Right ventricle myocardium inferior (tissue), 1 donor: ENCODE data around the gene CUL9. TPM values are rescaled to one million over a fixed set of nuclear protein-coding genes. Genes with fewer than 3 reads are reported as not detected.
A peak's percentile ranks its signal among the peaks of the same experiment; 100 is the strongest.

Source experiments
- ATAC-seq: fragments of 200-7000 bp; cut with Tn5 transposase; one replicate; pipeline ENCODE4 v1.9.1; 2020; ENCODE audit warnings: mild to moderate bottlenecking, moderate library complexity
- DNase-seq: peaks from one replicate; pipeline ENCODE4 v3.0.0; 2021; ENCODE audit errors: missing footprints
- intact Hi-C: fragments of 100-400 bp; cut with DNase I; formaldehyde crosslinking; loops from one replicate; pipeline ENCODE4 v1.11.0; 2022
- total RNA-seq: library from RNA; stranded (reverse); fragmentation: NEBNext Ultra II Directional; extraction: Animal tissue kit (Norgen Biotek cat#: 25700); gene quantifications from one replicate; pipeline ENCODE4 v1.2.1, GENCODE V29; 2021
- donor health status: DM: no; HTN: yes; CAD: no; lungs with severe emphysema.

The CUL9 gene
- total RNA-seq, 1 donor from 2014 or later, result 14.0 TPM

DNA sequence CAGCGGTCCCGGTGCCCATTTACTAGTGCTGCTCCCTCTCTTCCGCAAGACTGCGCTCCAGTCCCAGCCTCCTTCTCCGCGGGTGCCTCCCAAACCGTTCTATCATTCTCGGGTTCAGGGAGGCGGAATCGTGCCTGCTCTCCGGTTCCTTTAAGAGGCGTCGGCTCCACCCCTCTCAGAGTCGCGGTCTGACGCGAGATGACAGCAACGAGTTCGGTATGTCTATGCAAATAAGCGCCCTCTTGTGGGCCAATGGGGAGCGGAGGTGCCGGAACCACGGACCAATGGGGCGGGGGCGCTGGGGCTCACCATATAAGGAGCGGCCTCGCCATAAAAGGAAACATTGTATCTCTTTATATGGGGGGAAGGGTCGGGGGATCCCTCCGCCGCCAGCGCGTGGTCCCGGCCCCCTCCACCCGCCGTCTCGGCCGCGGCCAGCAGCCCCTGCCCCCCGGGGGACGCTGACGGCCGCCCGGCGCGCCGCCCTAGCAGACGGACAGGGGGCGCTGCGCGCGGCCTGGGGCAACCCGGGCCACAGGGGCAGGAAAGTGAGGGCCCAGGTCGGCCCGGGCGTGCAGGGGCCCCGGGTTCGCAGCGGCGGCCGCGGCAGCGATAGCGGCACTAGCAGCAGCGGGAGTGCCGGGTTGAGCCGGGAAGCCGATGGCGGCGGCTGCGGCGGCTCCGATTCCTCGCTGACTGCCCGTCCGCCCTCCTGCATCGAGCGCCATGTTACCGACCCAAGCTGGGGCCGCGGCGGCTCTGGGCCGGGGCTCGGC, 10.9 kb upstream of the CUL9 start, which contains the start of gene SRF:
Gene SRF, plus strand, starts transcription at position 339 of the 776 bp plus-strand sequence. Its CDS starts 388 bp downstream, at position 727.
- intact Hi-C loops, result loop anchor here (1.0 to 5.0 kb wide), 2 partner anchors 112 to 256 kb away; partner anchors contain the start of genes ABCC10, KLC4 and MRPL2
- DNase-seq (peak; percentile 100), ATAC-seq (peak; percentile 82)

DNA sequence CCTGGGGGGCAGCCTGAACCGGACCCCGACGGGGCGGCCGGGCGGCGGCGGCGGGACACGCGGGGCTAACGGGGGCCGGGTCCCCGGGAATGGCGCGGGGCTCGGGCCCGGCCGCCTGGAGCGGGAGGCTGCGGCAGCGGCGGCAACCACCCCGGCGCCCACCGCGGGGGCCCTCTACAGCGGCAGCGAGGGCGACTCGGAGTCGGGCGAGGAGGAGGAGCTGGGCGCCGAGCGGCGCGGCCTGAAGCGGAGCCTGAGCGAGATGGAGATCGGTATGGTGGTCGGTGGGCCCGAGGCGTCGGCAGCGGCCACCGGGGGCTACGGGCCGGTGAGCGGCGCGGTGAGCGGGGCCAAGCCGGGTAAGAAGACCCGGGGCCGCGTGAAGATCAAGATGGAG, 10.3 kb upstream of the CUL9 start:
- peak; percentile 74 for DNase-seq
- ATAC-seq, result no peak
- intact Hi-C loops, result loop anchor here (1.0 to 5.0 kb wide), 2 partner anchors 112 to 256 kb away; partner anchors contain the start of genes ABCC10, KLC4 and MRPL2

DNA sequence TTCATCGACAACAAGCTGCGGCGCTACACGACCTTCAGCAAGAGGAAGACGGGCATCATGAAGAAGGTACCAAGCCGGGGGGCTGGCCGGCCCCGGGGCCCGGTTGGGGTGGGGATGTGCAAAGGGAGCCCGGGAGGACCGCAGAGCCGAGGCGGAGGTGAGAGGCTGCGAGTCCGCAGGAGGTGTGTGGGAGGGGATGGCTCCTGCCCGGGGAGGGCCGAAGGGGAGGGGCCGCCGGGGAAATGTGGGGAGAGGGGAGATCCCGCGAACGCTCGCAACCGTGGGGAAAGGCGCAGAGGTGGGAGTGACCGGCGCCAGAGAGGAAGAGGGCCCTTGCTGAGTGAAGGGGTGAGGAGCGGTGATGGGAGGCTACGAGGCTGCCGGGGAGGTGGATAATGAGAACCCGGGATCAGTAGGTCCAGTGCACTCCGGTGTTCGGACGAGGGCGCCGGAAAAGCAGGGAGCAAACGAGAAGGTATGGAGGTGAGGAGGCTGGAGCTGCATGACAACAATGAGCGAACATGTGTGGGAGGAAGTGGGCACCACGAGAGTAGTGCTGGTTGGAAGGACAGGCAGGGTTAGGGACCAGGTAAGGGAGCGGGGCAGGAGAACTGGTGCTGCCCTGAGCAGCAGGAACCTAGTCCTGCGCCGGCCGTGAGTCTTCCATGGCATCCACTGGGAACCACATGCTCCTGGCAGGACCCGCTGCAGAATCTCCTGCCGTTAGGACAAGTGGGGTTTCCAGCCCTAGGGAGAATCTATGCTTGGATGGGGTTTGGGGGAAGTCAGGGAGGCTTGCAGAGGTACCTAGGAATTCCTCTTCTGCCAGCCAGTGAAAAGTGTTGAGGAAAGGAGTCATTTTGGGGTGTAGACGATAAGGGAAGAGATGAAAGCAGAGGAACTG, 9.6 kb upstream of the CUL9 start:
- intact Hi-C loops, result loop anchor here (5.0 kb wide), 1 partner anchor 255 kb away; the partner anchor contains the start of gene ABCC10
- peak; percentile 74 for DNase-seq
- ATAC-seq, result no peak

DNA sequence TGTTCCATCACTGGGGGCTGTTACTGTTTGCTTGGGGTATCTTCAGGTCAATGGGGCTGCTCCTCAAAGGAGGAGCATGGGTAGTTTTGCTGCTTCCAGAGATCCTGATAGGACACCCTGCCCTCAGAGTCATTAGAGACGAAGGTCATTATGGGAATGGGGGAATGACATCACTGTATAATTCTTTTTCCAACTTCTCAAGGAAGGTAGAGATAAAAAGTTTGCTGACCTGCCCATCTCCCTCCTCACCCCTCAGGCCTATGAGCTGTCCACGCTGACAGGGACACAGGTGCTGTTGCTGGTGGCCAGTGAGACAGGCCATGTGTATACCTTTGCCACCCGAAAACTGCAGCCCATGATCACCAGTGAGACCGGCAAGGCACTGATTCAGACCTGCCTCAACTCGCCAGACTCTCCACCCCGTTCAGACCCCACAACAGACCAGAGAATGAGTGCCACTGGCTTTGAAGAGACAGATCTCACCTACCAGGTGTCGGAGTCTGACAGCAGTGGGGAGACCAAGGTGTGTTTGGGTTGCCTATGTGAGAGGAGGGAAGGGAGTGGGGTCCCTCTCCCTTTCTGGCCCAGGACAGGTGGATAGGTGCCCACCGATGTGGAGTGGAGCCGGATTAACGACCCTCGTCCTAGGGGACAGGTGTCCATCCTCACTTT, 8.3 kb upstream of the CUL9 start:
- intact Hi-C loops, result loop anchor here (5.0 kb wide), 1 partner anchor 254 kb away; the partner anchor contains the start of gene ABCC10
- ATAC-seq (no peak), DNase-seq (no peak)

DNA sequence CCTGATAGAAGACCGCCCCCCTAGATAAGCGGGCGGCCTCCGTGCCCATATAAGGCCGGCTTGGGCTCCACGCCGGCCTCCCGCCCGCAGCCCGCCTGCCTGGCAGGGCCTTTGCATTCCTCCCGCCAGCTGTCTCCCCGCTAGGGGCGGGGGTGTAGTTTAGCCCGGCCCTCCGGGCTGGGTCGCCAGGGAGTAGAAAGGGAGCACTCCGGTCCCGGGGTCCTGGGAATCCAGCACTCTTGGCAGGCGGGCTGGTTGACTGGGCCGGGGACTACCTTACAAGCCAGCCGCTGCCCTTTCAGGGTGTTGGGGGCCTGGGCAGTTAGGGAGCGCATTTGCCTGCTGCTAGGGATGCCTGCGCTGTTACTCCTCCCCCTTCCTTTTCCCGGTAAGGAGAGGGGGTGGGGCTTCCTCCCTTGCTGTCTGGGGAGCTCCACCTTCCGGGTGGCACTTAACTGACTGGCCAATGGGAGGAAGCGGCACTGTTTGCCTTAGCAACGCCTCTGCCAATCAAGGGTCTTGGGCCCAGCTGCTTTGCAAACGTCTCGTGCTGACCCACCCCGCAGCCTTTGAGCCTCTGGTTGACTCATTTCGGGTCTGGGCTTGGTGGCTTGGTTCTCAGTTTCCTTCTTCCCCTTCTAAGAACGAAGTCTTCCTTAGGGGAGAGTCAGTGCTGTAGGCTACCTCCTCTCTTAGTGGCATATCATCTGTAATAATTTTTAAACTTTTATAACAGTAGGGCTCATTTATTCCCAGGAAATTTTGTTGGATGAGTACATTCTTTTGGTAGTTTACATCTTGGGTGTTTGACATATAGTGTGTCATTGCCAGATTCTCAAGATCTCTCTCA, 7.5 kb upstream of the CUL9 start:
- DNase-seq (peak; percentile 96), ATAC-seq (peak; percentile 83)
- intact Hi-C loops, result loop anchor here (5.0 kb wide), 1 partner anchor 253 kb away; the partner anchor contains the start of gene ABCC10

DNA sequence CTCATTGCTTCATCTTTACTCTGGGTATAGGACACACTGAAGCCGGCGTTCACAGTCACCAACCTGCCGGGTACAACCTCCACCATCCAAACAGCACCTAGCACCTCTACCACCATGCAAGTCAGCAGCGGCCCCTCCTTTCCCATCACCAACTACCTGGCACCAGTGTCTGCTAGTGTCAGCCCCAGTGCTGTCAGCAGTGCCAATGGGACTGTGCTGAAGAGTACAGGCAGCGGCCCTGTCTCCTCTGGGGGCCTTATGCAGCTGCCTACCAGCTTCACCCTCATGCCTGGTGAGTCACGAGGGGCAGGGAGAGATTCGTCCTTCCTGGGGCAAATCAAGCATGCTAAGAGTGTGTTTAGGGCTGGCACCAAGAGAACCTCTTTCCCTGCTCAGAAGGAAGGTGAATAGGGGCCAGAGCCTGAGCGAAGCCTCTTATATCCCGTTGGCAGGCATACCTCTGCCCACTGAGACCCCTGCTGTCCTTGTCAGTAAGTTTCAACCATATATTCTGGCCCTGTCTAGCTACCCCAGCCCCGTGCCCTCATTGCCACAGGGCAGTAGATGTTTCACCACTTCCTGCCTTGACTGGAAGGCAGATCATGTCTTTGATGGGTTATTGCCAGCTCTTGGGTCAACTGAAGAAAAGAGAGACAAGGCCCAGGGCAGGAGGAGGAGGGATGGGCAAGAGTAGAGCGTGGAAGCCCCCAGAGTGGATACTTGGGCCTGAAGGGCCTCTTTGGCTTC, 6.1 kb upstream of the CUL9 start:
- ATAC-seq, result no peak
- no peak for DNase-seq
- intact Hi-C loops, result no loop called here

DNA sequence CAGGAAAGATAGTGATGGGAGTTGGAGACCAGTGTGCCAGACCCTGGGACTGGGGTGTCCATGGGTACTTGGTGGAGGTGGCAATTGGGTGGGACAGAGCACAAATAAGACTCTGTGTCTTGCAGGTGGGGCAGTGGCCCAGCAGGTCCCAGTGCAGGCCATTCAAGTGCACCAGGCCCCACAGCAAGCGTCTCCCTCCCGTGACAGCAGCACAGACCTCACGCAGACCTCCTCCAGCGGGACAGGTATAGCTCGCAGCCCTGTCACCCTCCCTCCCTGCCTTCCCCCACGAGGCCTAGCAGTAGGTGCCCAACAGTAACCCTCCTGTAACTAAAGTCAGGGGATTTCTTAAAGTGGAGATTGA, 5.6 kb upstream of the CUL9 start:
- no peak for DNase-seq
- ATAC-seq, result no peak
- intact Hi-C loops, result no loop called here

DNA sequence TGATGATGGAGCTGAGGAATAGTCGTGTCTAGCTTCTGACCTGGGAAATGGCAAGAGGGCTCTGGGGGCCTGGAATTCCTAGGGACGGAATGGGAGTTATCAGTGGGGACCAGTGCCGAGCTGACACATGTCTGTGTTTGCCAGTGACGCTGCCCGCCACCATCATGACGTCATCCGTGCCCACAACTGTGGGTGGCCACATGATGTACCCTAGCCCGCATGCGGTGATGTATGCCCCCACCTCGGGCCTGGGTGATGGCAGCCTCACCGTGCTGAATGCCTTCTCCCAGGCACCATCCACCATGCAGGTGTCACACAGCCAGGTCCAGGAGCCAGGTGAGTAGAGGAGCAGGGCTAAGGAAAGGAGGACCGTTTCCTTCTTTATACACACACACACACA, 3.8 kb upstream of the CUL9 start:
- no peak for ATAC-seq
- intact Hi-C loops, result no loop called here
- no peak for DNase-seq

DNA sequence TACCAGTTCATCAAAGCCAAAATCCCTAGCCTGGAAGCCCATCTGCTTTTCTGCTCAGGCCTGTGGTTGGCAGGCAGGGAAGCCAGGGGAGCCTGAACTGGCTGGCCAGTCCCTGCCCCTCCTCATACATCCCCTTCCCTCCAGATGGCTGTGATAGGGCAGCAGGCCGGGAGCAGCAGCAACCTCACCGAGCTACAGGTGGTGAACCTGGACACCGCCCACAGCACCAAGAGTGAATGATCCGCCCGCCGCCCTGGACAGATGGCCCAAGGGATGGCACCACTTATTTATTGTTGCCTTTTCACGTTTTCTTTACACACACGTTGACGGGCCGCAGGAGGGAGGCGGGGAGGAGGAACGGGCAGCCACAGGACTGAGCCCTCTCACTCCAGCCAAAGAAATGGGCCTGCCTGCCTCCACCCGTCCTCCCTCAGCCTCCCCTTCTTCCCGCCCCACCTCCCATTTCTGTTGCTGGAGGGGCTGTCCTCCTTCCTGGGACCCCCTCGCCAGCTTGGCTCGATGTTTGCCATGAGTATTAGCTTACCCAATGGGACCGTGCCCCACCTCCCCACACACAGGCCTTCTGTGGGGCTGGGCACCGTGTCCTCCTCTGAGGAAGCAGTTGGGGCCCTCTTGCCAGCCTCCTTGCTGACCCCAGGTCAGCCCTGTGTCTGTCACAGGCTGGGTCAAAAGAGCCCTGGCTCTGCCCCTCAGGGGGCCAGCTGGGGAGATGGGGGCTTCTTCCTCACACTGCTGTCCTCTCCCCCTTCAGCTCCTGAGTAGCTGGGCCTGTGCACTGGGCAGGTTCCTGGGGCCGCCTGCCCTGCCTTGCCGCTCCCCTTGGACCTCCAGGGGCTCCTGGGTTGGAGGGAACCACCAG, 2.8 kb upstream of the CUL9 start:
- intact Hi-C loops, result no loop called here
- ATAC-seq (no peak), DNase-seq (no peak)

DNA sequence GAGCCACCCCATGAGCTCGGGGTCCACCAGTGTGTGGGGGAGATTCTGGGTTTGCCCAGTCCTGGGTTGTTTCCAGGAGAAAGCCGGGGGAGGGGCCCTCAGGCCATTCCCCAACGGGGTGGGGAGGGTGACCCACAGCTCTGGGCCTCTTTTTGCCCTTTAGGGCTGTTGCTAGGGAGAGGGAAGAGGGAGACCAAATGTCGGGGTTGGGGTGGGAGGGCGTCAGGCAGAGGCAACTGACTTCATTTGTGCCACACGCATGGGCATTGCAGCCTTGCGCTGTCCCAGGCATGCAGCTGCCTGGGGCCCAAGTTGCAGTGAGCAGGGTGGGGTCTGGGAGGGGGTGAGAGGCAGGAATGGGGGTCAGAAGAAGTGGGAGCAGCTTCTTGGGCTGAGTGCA, 1.9 kb upstream of the CUL9 start:
- ATAC-seq (no peak), DNase-seq (no peak)
- intact Hi-C loops, result no loop called here

DNA sequence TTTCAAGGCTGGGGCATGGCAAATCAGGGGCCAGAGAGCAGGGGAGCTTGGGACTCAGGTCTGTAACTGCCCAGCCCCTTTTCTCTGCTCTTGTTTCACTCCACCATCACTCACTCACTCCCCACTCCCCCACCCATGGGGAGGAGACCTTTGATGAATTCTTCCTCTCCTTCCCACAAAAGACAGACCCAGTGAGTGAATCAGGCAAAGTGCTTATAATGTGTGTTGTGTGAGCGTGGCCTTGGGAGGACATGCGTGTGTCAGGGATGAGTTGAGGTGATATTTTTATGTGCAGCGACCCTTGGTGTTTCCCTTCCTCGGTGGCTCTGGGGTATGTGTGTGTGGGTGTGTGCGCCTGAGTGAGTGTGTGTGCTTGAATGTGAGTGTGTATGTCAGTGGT, 1.0 kb upstream of the CUL9 start:
- ATAC-seq (no peak), DNase-seq (no peak)
- intact Hi-C loops, result no loop called here

DNA sequence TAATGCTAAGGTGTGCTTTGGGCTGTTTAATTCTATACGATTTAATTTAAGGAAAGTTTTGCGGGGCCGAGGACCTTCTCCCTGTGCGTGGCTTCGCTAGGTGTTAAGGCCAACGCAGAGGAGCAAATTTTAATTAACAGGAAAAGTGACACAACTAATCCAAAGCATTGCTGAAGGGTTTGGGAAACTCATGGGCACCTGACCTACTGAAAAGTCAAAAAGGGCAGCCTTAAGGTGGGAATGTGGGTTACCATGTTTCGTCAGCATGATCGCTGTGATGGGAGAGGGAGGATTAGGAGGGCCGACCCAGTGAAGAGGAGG, 415 bp upstream of the CUL9 start:
- no peak for ATAC-seq

DNA sequence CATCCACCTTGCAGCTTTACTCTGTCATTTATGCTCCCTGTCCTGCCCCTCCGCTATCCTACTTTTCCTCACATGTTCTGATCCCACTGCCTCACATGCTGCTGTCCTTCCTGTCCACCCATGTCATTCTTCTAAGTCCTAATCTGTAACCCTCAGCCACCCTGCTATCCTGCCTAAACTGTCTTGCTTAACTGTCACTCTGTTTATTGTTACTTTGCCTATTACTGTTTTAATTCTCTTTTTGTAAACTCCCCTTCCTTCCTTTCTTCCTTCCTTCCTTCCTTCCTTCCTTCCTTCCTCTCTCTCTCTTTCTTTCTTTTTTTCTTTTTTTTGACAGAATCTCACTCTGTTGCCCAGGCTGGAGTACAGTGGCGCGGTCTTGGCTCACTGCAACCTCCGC, 1.4 kb downstream of the CUL9 start:
- ATAC-seq (no peak), DNase-seq (no peak)
- intact Hi-C loops, result no loop called here

More for the DNA sequence above, 415 bp upstream of the CUL9 start:
- intact Hi-C loops, result no loop called here
- DNase-seq, result no peak

DNA sequence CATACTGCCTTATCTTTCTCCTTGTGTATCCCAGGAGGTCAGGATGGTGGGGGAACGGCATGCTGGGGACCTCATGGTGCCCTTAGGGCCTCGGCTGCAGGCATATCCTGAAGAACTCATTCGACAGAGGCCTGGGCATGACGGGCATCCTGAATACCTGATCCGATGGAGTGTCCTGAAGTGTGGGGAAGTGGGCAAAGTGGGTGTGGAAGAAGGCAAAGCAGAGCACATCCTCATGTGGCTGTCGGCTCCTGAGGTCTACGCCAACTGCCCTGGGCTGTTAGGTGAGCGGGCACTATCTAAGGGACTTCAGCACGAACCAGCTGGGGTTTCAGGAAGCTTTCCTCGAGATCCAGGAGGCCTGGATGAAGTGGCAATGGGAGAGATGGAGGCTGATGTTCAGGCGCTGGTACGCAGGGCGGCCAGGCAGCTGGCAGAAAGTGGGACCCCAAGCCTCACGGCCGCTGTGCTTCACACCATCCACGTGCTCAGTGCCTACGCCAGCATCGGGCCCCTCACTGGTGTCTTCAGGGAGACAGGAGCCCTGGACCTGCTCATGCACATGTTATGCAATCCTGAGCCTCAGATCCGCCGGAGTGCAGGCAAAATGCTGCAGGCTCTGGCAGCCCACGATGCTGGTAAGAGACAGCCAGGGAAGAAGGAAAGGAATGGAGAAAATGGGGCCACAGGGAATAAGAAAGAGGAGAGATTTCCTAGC, 2.4 kb downstream of the CUL9 start:
- intact Hi-C loops, result no loop called here
- DNase-seq, result no peak
- no peak for ATAC-seq

DNA sequence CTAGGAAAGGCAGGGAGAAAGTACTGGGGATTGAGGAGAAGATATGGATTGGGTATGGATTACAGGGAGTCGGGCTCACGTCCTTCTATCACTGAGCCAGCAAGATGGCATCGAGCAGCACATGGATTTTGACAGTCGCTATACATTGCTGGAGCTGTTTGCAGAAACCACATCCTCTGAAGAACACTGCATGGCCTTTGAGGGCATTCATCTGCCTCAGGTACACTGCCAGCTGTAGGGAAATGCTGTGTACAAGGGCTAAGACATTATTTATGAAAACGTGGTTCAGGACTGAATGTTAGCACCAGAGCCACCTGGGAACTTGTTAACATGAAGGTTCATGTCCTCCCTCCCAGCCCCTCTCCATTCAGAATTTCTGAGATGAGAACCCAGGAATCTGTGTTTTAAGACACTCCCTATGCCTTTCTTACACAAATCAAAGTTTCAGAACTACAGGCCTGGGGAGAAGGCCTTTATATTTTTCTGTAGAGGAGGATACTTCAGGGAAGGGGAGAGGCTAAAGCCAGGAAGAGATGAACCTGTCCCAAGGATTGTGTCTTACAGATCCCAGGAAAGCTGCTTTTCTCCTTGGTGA, 3.5 kb downstream of the CUL9 start:
- DNase-seq (no peak), ATAC-seq (no peak)
- intact Hi-C loops, result no loop called here

DNA sequence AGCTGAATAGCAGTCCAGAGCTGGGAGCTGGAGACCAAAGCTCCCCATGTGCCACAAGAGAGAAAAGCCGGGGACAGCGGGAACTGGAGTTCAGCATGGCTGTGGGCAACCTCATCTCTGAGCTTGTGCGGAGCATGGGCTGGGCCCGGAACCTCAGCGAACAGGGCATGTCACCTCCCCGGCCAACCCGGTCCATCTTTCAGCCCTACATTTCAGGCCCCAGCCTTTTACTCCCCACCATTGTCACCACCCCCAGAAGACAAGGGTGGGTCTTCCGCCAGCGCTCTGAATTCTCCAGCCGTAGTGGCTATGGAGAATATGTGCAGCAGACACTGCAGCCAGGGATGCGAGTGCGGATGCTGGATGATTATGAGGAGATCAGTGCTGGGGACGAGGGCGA, 4.0 kb downstream of the CUL9 start:
- ATAC-seq (no peak), DNase-seq (no peak)
- intact Hi-C loops, result no loop called here
